Parathyroid adenoma (tissue), 2 donors: ENCODE measurements around the gene NPR2.

ENCODE experiments used
- H2AFZ ChIP-seq: fragments of 300-600 bp; sonication (generic); one replicate; pipeline ENCODE4 v1.7.0; 2017; ENCODE audit warnings: antibody characterized with exemption, mild to moderate bottlenecking
- H3K27ac ChIP-seq: fragments of 300-600 bp; sonication (generic); one replicate; pipeline ENCODE4 v1.7.0; 2017
- H3K27me3 ChIP-seq: fragments of 300-600 bp; sonication (generic); one replicate; pipeline ENCODE4 v1.7.0; 2017; ENCODE audit warnings: low read length; ENCODE audit not compliant: control insufficient read depth, insufficient read depth
- H3K36me3 ChIP-seq: fragments of 300-600 bp; sonication (generic); one replicate; pipeline ENCODE4 v1.7.0; 2017; ENCODE audit warnings: low read length; ENCODE audit not compliant: control insufficient read depth, insufficient read depth
- H3K4me1 ChIP-seq: fragments of 300-600 bp; sonication (generic); one replicate; pipeline ENCODE4 v1.7.0; 2017; ENCODE audit warnings: control low read depth
- H3K4me2 ChIP-seq: fragments of 300-600 bp; sonication (generic); one replicate; pipeline ENCODE4 v1.7.0; 2017; ENCODE audit warnings: low read length
- H3K4me3 ChIP-seq: fragments of 300-600 bp; sonication (generic); one replicate; pipeline ENCODE4 v1.7.0; 2017; ENCODE audit warnings: low read depth, low read length
- H3K79me2 ChIP-seq: fragments of 300-600 bp; sonication (generic); one replicate; pipeline ENCODE4 v1.7.0; 2017; ENCODE audit warnings: control low read depth
- H3K9ac ChIP-seq: fragments of 300-600 bp; sonication (generic); one replicate; pipeline ENCODE4 v1.7.0; 2017; ENCODE audit warnings: mild to moderate bottlenecking
- H3K9me3 ChIP-seq: fragments of 300-600 bp; sonication (generic); one replicate; pipeline ENCODE4 v1.7.0; 2017; ENCODE audit warnings: low read length; ENCODE audit not compliant: control insufficient read depth
- CTCF ChIP-seq: fragments of 300-600 bp; sonication (generic); IDR thresholded peaks from one replicate; pipeline ENCODE4 v1.7.0; 2017; ENCODE audit warnings: antibody characterized with exemption, mild to moderate bottlenecking
- donor health status: primary hyperparathyroidism.

Gene NPR2

GRCh38 chr9:35808433-35808832 lies 17.0 kb downstream of the NPR2 start:
- no peak for TF ChIP-seq CTCF
- H2AFZ ChIP-seq = no peak overlapping the region
- peaks cover 9% of the 10 kb centered on the region for H3K4me1 ChIP-seq
- H3K36me3 ChIP-seq = no peaks in the 10 kb centered on the region
- H3K9me3 ChIP-seq = no peaks in the 10 kb centered on the region
- no peak overlapping the region for H3K4me2 ChIP-seq
- H3K27me3 ChIP-seq = no peaks in the 10 kb centered on the region
- H3K27ac ChIP-seq = no peak overlapping the region
- H3K4me3 ChIP-seq = no peak overlapping the region
- H3K9ac ChIP-seq = no peak overlapping the region
- H3K79me2 ChIP-seq = no peaks in the 10 kb centered on the region

- Histone ChIP-seq H3K27ac (no peak overlapping the region), H2AFZ (no peak overlapping the region), H3K27me3 (no peaks in the 10 kb centered on the region), H3K4me1 (peaks cover 17% of the 10 kb centered on the region), H3K4me3 (no peak overlapping the region), H3K9ac (no peak overlapping the region), H3K9me3 (no peaks in the 10 kb centered on the region), H3K4me2 (no peak overlapping the region), H3K79me2 (no peaks in the 10 kb centered on the region), H3K36me3 (no peaks in the 10 kb centered on the region)
- no peak for TF ChIP-seq CTCF
Measured at GRCh38 chr9:35810122-35810521, 18.7 kb downstream of the NPR2 start.

GRCh38 chr9:35811381-35812024 lies 20.1 kb downstream of the NPR2 start:
- Histone ChIP-seq H3K9ac (no peak overlapping the region), H3K27ac (peak overlapping the region; percentile 48), H3K79me2 (no peaks in the 10 kb centered on the region), H3K9me3 (no peaks in the 10 kb centered on the region), H2AFZ (peak overlapping the region; percentile 79), H3K36me3 (no peaks in the 10 kb centered on the region), H3K27me3 (no peaks in the 10 kb centered on the region), H3K4me1 (peaks cover 17% of the 10 kb centered on the region), H3K4me3 (peak overlapping the region; percentile 54), H3K4me2 (peak overlapping the region; percentile 63)
- no peak for TF ChIP-seq CTCF

- H3K9me3 ChIP-seq = no peaks in the 10 kb centered on the region
- peaks cover 17% of the 10 kb centered on the region for H3K4me1 ChIP-seq
- no peak within 1 kb of the TSS for H3K9ac ChIP-seq
- no peak for TF ChIP-seq CTCF
- H3K27me3 ChIP-seq = no peaks in the 10 kb centered on the region
- peak within 1 kb of the TSS; percentile 63 for H3K4me2 ChIP-seq
- H3K36me3 ChIP-seq = no peaks in the 10 kb centered on the region
- peak within 1 kb of the TSS; percentile 54 for H3K4me3 ChIP-seq
- peak within 1 kb of the TSS; percentile 48 for H3K27ac ChIP-seq
- peak within 1 kb of the TSS; percentile 79 for H2AFZ ChIP-seq
- no peaks in the 10 kb centered on the region for H3K79me2 ChIP-seq
Measured at GRCh38 chr9:35812025-35812602, 20.7 kb downstream of the NPR2 start, which contains the start of gene SPAG8. SPAG8 (minus strand) TSS chr9:35812262; CDS start chr9:35812147, 115 bp downstream.
